OCI-LY3 (cell line): ENCODE results near the gene FOS.

ENCODE experiments used
- H2AFZ ChIP-seq: fragments of 200-600, 300-600 bp; shearing (Covaris generic); 2 replicates; pipeline ENCODE4 v1.6.0; 2014; ENCODE audit warnings: antibody characterized with exemption, low read depth, low read length
- H3K27ac ChIP-seq: fragments of 200-600, 300-600 bp; sonication (generic); 2 replicates; pipeline ENCODE4 v1.5.1; 2014; ENCODE audit warnings: mild to moderate bottlenecking, low read length, moderate library complexity, mixed read lengths
- H3K27me3 ChIP-seq: fragments of 200-600, 300-600 bp; sonication (generic); 2 replicates; pipeline ENCODE4 v1.6.1; 2014; ENCODE audit warnings: low read depth, low read length, mixed read lengths
- H3K36me3 ChIP-seq: fragments of 200-600, 300-600 bp; sonication (generic); replicated peaks from 2 replicates; pipeline ENCODE3; 2014; ENCODE audit warnings: low read depth, low read length, mixed read lengths
- H3K4me1 ChIP-seq: fragments of 300-600, 200-600 bp; sonication (generic); 2 replicates; pipeline ENCODE4 v1.6.1; 2014; ENCODE audit warnings: low read length, mixed read lengths
- H3K4me2 ChIP-seq: fragments of 200-600, 300-600 bp; sonication (generic); 2 replicates; pipeline ENCODE4 v1.6.1; 2014; ENCODE audit warnings: low read length, mixed read lengths
- H3K4me3 ChIP-seq: fragments of 300-600, 200-600 bp; sonication (generic); 2 replicates; pipeline ENCODE4 v1.5.1; 2014; ENCODE audit warnings: antibody characterized with exemption, mild to moderate bottlenecking, low read length, moderate library complexity
- H3K79me2 ChIP-seq: fragments of 300-600, 200-600 bp; shearing (Covaris generic); 2 replicates; pipeline ENCODE4 v1.6.1; 2014; ENCODE audit warnings: mild to moderate bottlenecking, low read length, mixed read lengths
- H3K9ac ChIP-seq: fragments of 300-600, 200-600 bp; shearing (Covaris generic); 2 replicates; pipeline ENCODE4 v1.6.0; 2014; ENCODE audit warnings: mild to moderate bottlenecking, low read length, moderate library complexity
- H3K9me3 ChIP-seq: fragments of 200-600, 300-600 bp; shearing (Covaris generic); 2 replicates; pipeline ENCODE4 v1.6.1; 2014; ENCODE audit warnings: low read length, mixed read lengths; ENCODE audit not compliant: insufficient read depth
- H4K20me1 ChIP-seq: fragments of 200-600, 300-600 bp; sonication (generic); 2 replicates; pipeline ENCODE4 v1.6.1; 2016; ENCODE audit warnings: low read length, mixed read lengths; ENCODE audit not compliant: insufficient read depth
- EZH2phosphoT487 ChIP-seq: fragments of 200-600 bp; shearing (Covaris generic); IDR thresholded peaks from 2 replicates; pipeline ENCODE4 v1.6.1; 2018; ENCODE audit warnings: antibody characterized with exemption, mixed run types, low read depth
- TF ChIP-seq, protein P1 (sequence below): fragments of 200-600, 300-600 bp; sonication (generic); IDR thresholded peaks from 2 replicates; pipeline ENCODE4 v1.5.1; 2014; ENCODE audit warnings: antibody characterized with exemption, low read length, low read depth

The FOS gene

DNA sequence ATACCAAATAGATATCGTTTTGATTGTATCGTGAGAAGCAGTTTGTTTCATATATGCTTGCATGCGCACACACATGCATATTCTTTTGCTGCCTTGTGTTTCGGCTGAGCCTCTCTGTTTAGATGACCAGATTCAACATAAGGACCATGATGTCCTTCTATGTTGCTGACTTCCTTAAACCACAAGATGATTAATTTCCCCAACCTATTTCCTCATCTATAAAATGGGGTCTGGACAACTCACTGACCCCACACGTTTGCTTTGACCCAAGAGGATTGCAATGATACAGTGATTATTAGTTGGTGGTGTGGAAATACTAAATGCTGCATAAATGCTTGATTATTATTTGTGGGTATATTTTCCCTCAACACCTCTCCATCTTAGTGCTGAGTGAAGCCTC lies 16.8 kb upstream of the FOS start:
- H3K79me2 ChIP-seq = no peaks in the 10 kb centered on the region
- no peak overlapping the region for H2AFZ ChIP-seq
- TF ChIP-seq, protein P1, sequence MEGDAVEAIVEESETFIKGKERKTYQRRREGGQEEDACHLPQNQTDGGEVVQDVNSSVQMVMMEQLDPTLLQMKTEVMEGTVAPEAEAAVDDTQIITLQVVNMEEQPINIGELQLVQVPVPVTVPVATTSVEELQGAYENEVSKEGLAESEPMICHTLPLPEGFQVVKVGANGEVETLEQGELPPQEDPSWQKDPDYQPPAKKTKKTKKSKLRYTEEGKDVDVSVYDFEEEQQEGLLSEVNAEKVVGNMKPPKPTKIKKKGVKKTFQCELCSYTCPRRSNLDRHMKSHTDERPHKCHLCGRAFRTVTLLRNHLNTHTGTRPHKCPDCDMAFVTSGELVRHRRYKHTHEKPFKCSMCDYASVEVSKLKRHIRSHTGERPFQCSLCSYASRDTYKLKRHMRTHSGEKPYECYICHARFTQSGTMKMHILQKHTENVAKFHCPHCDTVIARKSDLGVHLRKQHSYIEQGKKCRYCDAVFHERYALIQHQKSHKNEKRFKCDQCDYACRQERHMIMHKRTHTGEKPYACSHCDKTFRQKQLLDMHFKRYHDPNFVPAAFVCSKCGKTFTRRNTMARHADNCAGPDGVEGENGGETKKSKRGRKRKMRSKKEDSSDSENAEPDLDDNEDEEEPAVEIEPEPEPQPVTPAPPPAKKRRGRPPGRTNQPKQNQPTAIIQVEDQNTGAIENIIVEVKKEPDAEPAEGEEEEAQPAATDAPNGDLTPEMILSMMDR = no peak
- TF ChIP-seq EZH2phosphoT487 = no peak
- no peak overlapping the region for H3K9ac ChIP-seq
- H3K4me3 ChIP-seq = no peak overlapping the region
- no peaks in the 10 kb centered on the region for H3K9me3 ChIP-seq
- H3K27ac ChIP-seq = no peak overlapping the region
- peaks cover 17% of the 10 kb centered on the region for H3K4me1 ChIP-seq
- no peaks in the 10 kb centered on the region for H3K36me3 ChIP-seq
- H3K4me2 ChIP-seq = no peak overlapping the region
- H3K27me3 ChIP-seq = peaks cover 14% of the 10 kb centered on the region
- no peaks in the 10 kb centered on the region for H4K20me1 ChIP-seq

DNA sequence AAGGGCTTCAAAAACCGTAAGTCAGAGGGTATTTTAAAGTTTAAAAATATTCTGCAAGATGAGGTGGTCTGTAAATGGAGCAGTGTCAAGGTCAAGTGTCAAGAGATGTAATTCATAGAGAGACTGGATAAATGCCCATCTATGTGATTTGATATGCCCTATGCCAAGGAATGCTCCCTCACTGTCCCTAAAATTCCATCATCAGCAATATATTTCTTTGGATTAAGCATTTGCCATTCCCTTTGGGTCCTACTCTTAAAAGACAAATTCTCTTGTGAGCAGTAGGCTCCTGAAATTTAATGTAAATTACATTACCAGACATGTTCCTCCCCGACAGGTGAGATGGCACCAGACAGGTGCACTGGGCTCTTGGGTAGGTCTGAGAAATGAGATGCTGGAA lies 16.0 kb upstream of the FOS start:
- H3K4me2 ChIP-seq = no peak overlapping the region
- no peak overlapping the region for H3K4me3 ChIP-seq
- peaks cover 22% of the 10 kb centered on the region for H3K27me3 ChIP-seq
- peaks cover 17% of the 10 kb centered on the region for H3K4me1 ChIP-seq
- no peak overlapping the region for H3K9ac ChIP-seq
- no peaks in the 10 kb centered on the region for H3K9me3 ChIP-seq
- H3K36me3 ChIP-seq = no peaks in the 10 kb centered on the region
- no peaks in the 10 kb centered on the region for H3K79me2 ChIP-seq
- no peak overlapping the region for H3K27ac ChIP-seq
- H2AFZ ChIP-seq = no peak overlapping the region
- TF ChIP-seq, protein P1 = no peak
- TF ChIP-seq EZH2phosphoT487 = no peak
- no peaks in the 10 kb centered on the region for H4K20me1 ChIP-seq

DNA sequence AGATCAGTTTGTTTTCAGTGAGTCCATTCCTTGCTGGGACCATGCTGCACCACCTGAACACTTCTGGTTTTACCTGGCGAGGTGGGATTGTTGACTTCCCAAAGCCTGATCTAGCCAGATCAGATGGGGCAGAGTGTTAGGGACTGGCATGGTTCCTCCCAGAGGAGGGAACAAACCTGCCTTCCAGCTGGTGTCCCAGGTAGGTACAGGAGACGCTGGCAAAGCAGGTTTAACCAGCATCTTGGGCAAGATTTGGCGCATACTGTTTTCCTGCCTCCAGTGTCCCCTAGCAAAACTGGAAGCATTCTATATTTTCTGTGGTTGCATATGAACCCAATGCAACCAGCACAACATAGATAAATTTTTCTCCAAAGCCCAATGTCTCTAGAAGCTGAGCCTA lies 14.6 kb upstream of the FOS start:
- peaks cover 10% of the 10 kb centered on the region for H3K4me1 ChIP-seq
- H3K79me2 ChIP-seq = no peaks in the 10 kb centered on the region
- H3K27me3 ChIP-seq = peaks cover 36% of the 10 kb centered on the region
- H2AFZ ChIP-seq = no peak overlapping the region
- H3K9me3 ChIP-seq = no peaks in the 10 kb centered on the region
- H3K36me3 ChIP-seq = no peaks in the 10 kb centered on the region
- H4K20me1 ChIP-seq = no peaks in the 10 kb centered on the region
- no peak overlapping the region for H3K27ac ChIP-seq
- no peak overlapping the region for H3K9ac ChIP-seq
- H3K4me2 ChIP-seq = no peak overlapping the region
- TF ChIP-seq, protein P1 = no peak
- no peak for TF ChIP-seq EZH2phosphoT487
- H3K4me3 ChIP-seq = no peak overlapping the region

DNA sequence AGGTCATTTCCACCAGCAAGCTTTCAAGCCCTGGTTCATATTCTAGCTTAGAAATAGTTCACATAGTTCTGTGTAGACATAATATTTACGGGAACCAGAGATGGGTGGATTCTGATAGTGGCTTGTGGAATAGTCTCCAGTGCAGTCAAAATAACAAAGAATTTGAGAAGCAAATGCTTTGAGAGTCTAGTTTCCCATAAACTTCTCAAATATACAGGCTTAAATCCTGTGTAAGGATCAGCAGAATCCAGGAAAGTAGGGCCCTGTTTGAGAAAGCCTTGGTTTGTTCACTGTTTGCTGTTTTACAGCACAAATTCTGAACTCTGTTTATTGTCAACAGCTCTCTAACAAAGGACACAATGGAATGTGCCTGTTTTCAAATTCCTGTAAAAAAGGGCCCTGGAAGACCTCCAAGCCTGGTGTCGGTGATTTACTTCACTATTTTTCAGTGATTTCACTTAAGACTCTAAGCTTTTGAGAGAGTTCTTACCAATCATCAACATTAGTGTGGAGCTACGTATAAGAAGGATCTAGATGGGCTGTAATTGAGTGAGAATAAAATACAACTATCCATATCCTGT lies 11.4 kb upstream of the FOS start:
- Histone ChIP-seq H3K27me3 (peaks cover 33% of the 10 kb centered on the region), H3K4me1 (no peaks in the 10 kb centered on the region), H2AFZ (no peak overlapping the region), H3K36me3 (no peaks in the 10 kb centered on the region), H3K9me3 (no peaks in the 10 kb centered on the region), H4K20me1 (no peaks in the 10 kb centered on the region), H3K9ac (no peak overlapping the region), H3K79me2 (no peaks in the 10 kb centered on the region), H3K4me3 (no peak overlapping the region), H3K4me2 (no peak overlapping the region), H3K27ac (no peak overlapping the region)
- TF ChIP-seq EZH2phosphoT487 = no peak
- TF ChIP-seq, protein P1 = no peak
